H1 (cell line): ENCODE measurements around the gene GLG1. TPM values are rescaled to one million over a fixed set of nuclear protein-coding genes. Genes with fewer than 3 reads are reported as not detected.

Experiments used
- CHD2 ChIP-seq: IDR thresholded peaks from 2 replicates; pipeline ENCODE4 v1.6.1; 2012; ENCODE audit warnings: low read length, improper control_type of control experiment
- CHD7 ChIP-seq: fragments of 300-600 bp; sonication (generic); IDR thresholded peaks from 2 replicates; pipeline ENCODE4 v1.7.1; 2012; ENCODE audit warnings: low read length, moderate library complexity, mild to moderate bottlenecking, inconsistent platforms; ENCODE audit not compliant: insufficient replicate concordance
- CTCF ChIP-seq, 3 experiments: IDR thresholded peaks; 1 replicate in 2 of 3; 2 replicates in 1 of 3; pipeline versions ENCODE4 v1.5.1 to v1.6.1; 2011; ENCODE audit warnings: low read length in 3 of 3, mild to moderate bottlenecking in 3 of 3, inconsistent platforms in 2 of 3, low read depth in 1 of 3, moderate library complexity in 1 of 3; ENCODE audit not compliant: insufficient read depth in 1 of 3; ENCODE audit errors: control extremely low read depth in 1 of 3
- FOSL1 ChIP-seq: IDR thresholded peaks from 2 replicates; pipeline ENCODE4 v1.6.1; 2011; ENCODE audit warnings: mild to moderate bottlenecking, low read depth, low read length, moderate library complexity; ENCODE audit not compliant: insufficient read depth
- SP4 ChIP-seq: IDR thresholded peaks from 2 replicates; pipeline ENCODE4 v1.6.1; 2012; ENCODE audit warnings: low read length, inconsistent platforms
- polyA plus RNA-seq, 7 experiments: library from polyadenylated mRNA; depleted of rRNA in 3 of 7; stranded (reverse) in 5 of 7; unstranded in 2 of 7; fragments of >200 nt in 5 of 7; fragments of 200-250 nt in 2 of 7; gene quantifications; 1 replicate in 5 of 7; 2 replicates in 1 of 7; 4 replicates in 1 of 7; pipeline versions ENCODE4 v1.2.1 to v1.2.3, GENCODE V29; 2011 to 2013; ENCODE audit warnings: missing spikeins in 2 of 7, mixed read lengths in 2 of 7
- total RNA-seq: library from RNA; stranded (reverse); fragmentation: NEBNext Ultra II Directional; extraction: Animal tissue kit (Norgen Biotek cat#: 25700); gene quantifications from 2 replicates; pipeline ENCODE4 v1.2.1, GENCODE V29; 2021

Gene GLG1
- total and polyA plus RNA-seq, 2 of the 8 experiments (the other 6 are each of a cell fraction or from before 2014, with no cell fraction given) = 53.4 to 139 TPM

- TF ChIP-seq CHD7 (no peak), CHD2 (no peak), SP4 (no peak), FOSL1 (no peak), CTCF (IDR thresholded peaks at IDR 0.05; ENCODE audit: control extremely low read depth in 1 of 3, insufficient read depth in 1 of 3, low read depth in 1 of 3, low read length in 3 of 3) (no peak)
- TF ChIP-seq, all 59 proteins: peak for 0
These were observed 26.1 kb downstream of the GLG1 start (continued) for GRCh38 chr16:74580833-74581232.
